IMR-90 (cell line): Measurements from ENCODE around the gene ABTB1. TPM values are rescaled to one million over a fixed set of nuclear protein-coding genes. Genes with fewer than 3 reads are reported as not detected.

ENCODE experiments used
- ATAC-seq: fragments of 200-7000 bp; cut with Tn5 transposase; 2 replicates; pipeline ENCODE4 v1.9.1; 2020; ENCODE audit warnings: low read depth, mild to moderate bottlenecking, moderate library complexity
- BruUV-seq: library from RNA; stranded (reverse); fragments of 400-500 nt; replicated peaks from 2 replicates; lab custom pipeline; 2021; lab: Mats Ljungman, UMichigan
- CTCF ChIA-PET: fragments of 300-600 bp; formaldehyde crosslinking; extraction: SDS; loops from one replicate; lab custom pipeline; 2021; ENCODE audit warnings: antibody characterized with exemption; lab: Yijun Ruan, JAX
- POLR2A ChIA-PET: fragments of 300-600 bp; sonication (Branson Sonifier 250); formaldehyde crosslinking; loops from one replicate; lab custom pipeline; 2022; ENCODE audit warnings: antibody characterized with exemption; ENCODE audit not compliant: unreplicated experiment; lab: Charles Lee
- DNase-seq: peaks from one replicate; pipeline ENCODE4 v3.0.0; 2013
- H2AFZ ChIP-seq: replicated peaks from 2 replicates; pipeline ENCODE3; 2013; ENCODE audit warnings: low read length, mild to moderate bottlenecking; ENCODE audit not compliant: poor library complexity
- H2AK5ac ChIP-seq: 2 replicates; pipeline ENCODE4 v1.6.1; 2013; ENCODE audit warnings: low read depth, low read length, inconsistent platforms
- H2AK9ac ChIP-seq: replicated peaks from 2 replicates; pipeline ENCODE3; 2013; ENCODE audit warnings: mild to moderate bottlenecking, low read depth, low read length, moderate library complexity; ENCODE audit not compliant: poor library complexity
- H2BK120ac ChIP-seq: 2 replicates; pipeline ENCODE4 v1.6.1; 2013; ENCODE audit warnings: low read depth, low read length, inconsistent platforms
- H2BK15ac ChIP-seq: 3 replicates; pipeline ENCODE4 v1.6.1; 2013; ENCODE audit warnings: low read depth, low read length, inconsistent platforms
- H2BK20ac ChIP-seq: 2 replicates; pipeline ENCODE4 v1.6.1; 2013; ENCODE audit warnings: low read depth, mild to moderate bottlenecking, inconsistent platforms, low read length, moderate library complexity
- H2BK5ac ChIP-seq: 2 replicates; pipeline ENCODE4 v1.6.1; 2013; ENCODE audit warnings: mild to moderate bottlenecking, low read depth, low read length, inconsistent platforms; ENCODE audit not compliant: poor library complexity, severe bottlenecking
- H3K14ac ChIP-seq: replicated peaks from 2 replicates; pipeline ENCODE4 v1.6.1; 2013; ENCODE audit warnings: low read depth, low read length, inconsistent platforms
- H3K18ac ChIP-seq: 2 replicates; pipeline ENCODE4 v1.6.1; 2013; ENCODE audit warnings: low read depth, low read length, control low read depth
- H3K23ac ChIP-seq: 2 replicates; pipeline ENCODE4 v1.6.1; 2013; ENCODE audit warnings: low read depth, low read length, inconsistent platforms
- H3K27ac ChIP-seq: 2 replicates; pipeline ENCODE4 v1.5.1; 2013; ENCODE audit warnings: mild to moderate bottlenecking, control low read depth, low read length; ENCODE audit not compliant: insufficient read depth
- H3K27me3 ChIP-seq: 2 replicates; pipeline ENCODE4 v1.6.1; 2013; ENCODE audit warnings: low read length; ENCODE audit not compliant: control insufficient read depth, insufficient read depth
- H3K36me3 ChIP-seq: 2 replicates; pipeline ENCODE4 v1.6.1; 2013; ENCODE audit warnings: low read length, mixed read lengths; ENCODE audit not compliant: control insufficient read depth, insufficient read depth
- H3K4ac ChIP-seq: 2 replicates; pipeline ENCODE4 v1.6.1; 2013; ENCODE audit warnings: low read depth, low read length, inconsistent platforms
- H3K4me1 ChIP-seq: 2 replicates; pipeline ENCODE4 v1.6.1; 2013; ENCODE audit warnings: low read length, mixed read lengths; ENCODE audit not compliant: control insufficient read depth, insufficient read depth
- H3K4me2 ChIP-seq: 2 replicates; pipeline ENCODE4 v1.6.1; 2013; ENCODE audit warnings: low read depth, mild to moderate bottlenecking, control low read depth, low read length, moderate library complexity
- H3K4me3 ChIP-seq: 2 replicates; pipeline ENCODE4 v1.5.1; 2013; ENCODE audit warnings: low read depth, mild to moderate bottlenecking, control low read depth, low read length, moderate library complexity; ENCODE audit not compliant: insufficient read depth
- H3K56ac ChIP-seq: 2 replicates; pipeline ENCODE4 v1.6.1; 2013; ENCODE audit warnings: low read length, inconsistent platforms; ENCODE audit not compliant: insufficient read depth; ENCODE audit errors: extremely low read depth
- H3K79me1 ChIP-seq, 2 experiments: 2 replicates each; pipeline ENCODE4 v1.6.1; 2013; ENCODE audit warnings: low read length in 2 of 2, inconsistent platforms in 1 of 2, low read depth in 1 of 2
- H3K9ac ChIP-seq: 2 replicates; pipeline ENCODE4 v1.6.1; 2013; ENCODE audit warnings: low read depth, low read length, control low read depth
- H3K9me1 ChIP-seq: 2 replicates; pipeline ENCODE4 v1.6.1; 2013; ENCODE audit warnings: low read length, inconsistent platforms; ENCODE audit not compliant: insufficient read depth
- H3K9me3 ChIP-seq: 2 replicates; pipeline ENCODE4 v1.6.1; 2013; ENCODE audit warnings: low read length; ENCODE audit not compliant: control insufficient read depth, insufficient read depth
- H4K20me1 ChIP-seq: 2 replicates; pipeline ENCODE4 v1.6.1; 2013; ENCODE audit warnings: low read length, inconsistent platforms; ENCODE audit not compliant: insufficient read depth
- H4K5ac ChIP-seq: 2 replicates; pipeline ENCODE4 v1.6.1; 2013; ENCODE audit warnings: mild to moderate bottlenecking, low read depth, low read length, control low read depth
- H4K8ac ChIP-seq, 2 experiments: 2 replicates each; pipeline ENCODE4 v1.6.1; 2013; ENCODE audit warnings: low read depth in 2 of 2, low read length in 2 of 2, control low read depth in 1 of 2, inconsistent platforms in 1 of 2
- H4K91ac ChIP-seq: 2 replicates; pipeline ENCODE4 v1.6.1; 2013; ENCODE audit warnings: low read depth, low read length, inconsistent platforms; ENCODE audit not compliant: insufficient read depth
- BHLHE40 ChIP-seq: fragments of 150-350 bp; IDR thresholded peaks from 2 replicates; pipeline ENCODE4 v1.6.1; 2016; ENCODE audit warnings: mild to moderate bottlenecking, low read depth, low read length
- CEBPB ChIP-seq: IDR thresholded peaks from 2 replicates; pipeline ENCODE4 v1.6.1; 2012; ENCODE audit warnings: low read depth, low read length, improper control_type of control experiment
- CHD1 ChIP-seq: IDR thresholded peaks from 2 replicates; pipeline ENCODE4 v1.6.1; 2012; ENCODE audit warnings: low read depth, low read length, improper control_type of control experiment
- CTCF ChIP-seq: conservative IDR thresholded peaks from 2 replicates; pipeline ENCODE4 v1.5.1; 2012; ENCODE audit warnings: mild to moderate bottlenecking, low read depth, low read length, improper control_type of control experiment
- ELK1 ChIP-seq: fragments of 150-350 bp; IDR thresholded peaks from 2 replicates; pipeline ENCODE4 v1.6.1; 2016; ENCODE audit warnings: low read depth, mild to moderate bottlenecking, low read length, moderate library complexity, borderline replicate concordance
- MAFK ChIP-seq: IDR thresholded peaks from 2 replicates; pipeline ENCODE4 v1.6.1; 2012; ENCODE audit warnings: low read depth, low read length, improper control_type of control experiment
- MXI1 ChIP-seq: IDR thresholded peaks from 2 replicates; pipeline ENCODE4 v1.6.1; 2012; ENCODE audit warnings: low read depth, mild to moderate bottlenecking, low read length, moderate library complexity, borderline replicate concordance
- NFE2L2 ChIP-seq: fragments of 150-350 bp; IDR thresholded peaks from 2 replicates; pipeline ENCODE4 v1.6.1; 2016; ENCODE audit warnings: low read depth, mild to moderate bottlenecking, low read length
- POLR2A ChIP-seq: IDR thresholded peaks from 2 replicates; pipeline ENCODE4 v1.6.1; 2012; ENCODE audit warnings: mild to moderate bottlenecking, low read depth, low read length
- RAD21 ChIP-seq: IDR thresholded peaks from 2 replicates; pipeline ENCODE4 v1.6.1; 2012; ENCODE audit warnings: low read length, improper control_type of control experiment
- RFX5 ChIP-seq: IDR thresholded peaks from 2 replicates; pipeline ENCODE4 v1.8.0; 2012; ENCODE audit warnings: low read depth, mild to moderate bottlenecking, low read length, moderate library complexity
- SMC3 ChIP-seq: fragments of 150-350 bp; IDR thresholded peaks from 2 replicates; pipeline ENCODE4 v1.6.1; 2016; ENCODE audit warnings: low read depth, mild to moderate bottlenecking, antibody characterized with exemption, low read length, moderate library complexity
- WGBS, 2 experiments: methylation state at CpG; one replicate each; pipeline versions ENCODE4 v1.1.5 to v1.1.7; 2013; ENCODE audit warnings: missing lambda C conversion rate in 2 of 2; ENCODE audit not compliant: insufficient read length in 1 of 2; ENCODE audit errors: extremely low coverage in 2 of 2; 5-methylcytosine and 5-hydroxymethylcytosine counted together
- dilution Hi-C: fragments of 300-500 bp; cut with HindIII; formaldehyde crosslinking; loops from one replicate; pipeline ENCODE4 v1.14.3; 2018; ENCODE audit warnings: low sequenced_read_pairs; ENCODE audit not compliant: unreplicated experiment
- in situ Hi-C: fragments of 300-500 bp; cut with MboI; formaldehyde crosslinking; loops from 3 replicates; pipeline ENCODE4 v1.14.3; 2019; ENCODE audit warnings: low sequenced_read_pairs, inconsistent platforms, mixed read lengths
- intact Hi-C: fragments of 100-400 bp; cut with micrococcal nuclease; formaldehyde crosslinking; loops from 2 replicates; pipeline ENCODE4 v1.10.0; 2022
- polyA plus RNA-seq, 3 experiments: library from polyadenylated mRNA; depleted of rRNA; stranded (reverse); fragments of >200 nt; gene quantifications; 2 replicates each; pipeline ENCODE4 v1.2.3, GENCODE V29; 2012; ENCODE audit warnings: low replicate concordance in 1 of 3
- total RNA-seq: library from RNA; depleted of rRNA; stranded (reverse); fragments of >200 nt; gene quantifications from 2 replicates; pipeline ENCODE4 v1.2.3, GENCODE V29; 2012
- TF ChIP-seq, protein P1 (sequence below): fragments of 150-350 bp; IDR thresholded peaks from 2 replicates; pipeline ENCODE4 v1.6.1; 2017; ENCODE audit warnings: mild to moderate bottlenecking, antibody characterized with exemption, low read length, low read depth

ABTB1 gene
- total and polyA plus RNA-seq, 2 of the 4 experiments (the other 2 are of a cell fraction) = 3.2 to 23.0 TPM

GRCh38 chr3:127676921-127677351 lies 4.2 kb downstream of the ABTB1 start:
- in situ Hi-C loops (no loop called here), dilution Hi-C loops (no loop called here), intact Hi-C loops (no loop called here)
- ChIA-PET CTCF (no interaction called here), POLR2A (no interaction called here)
- TF ChIP-seq MAFK (no peak), ELK1 (no peak), NFE2L2 (no peak), MXI1 (no peak), CTCF (no peak), RAD21 (no peak), POLR2A (no peak), BHLHE40 (no peak), SMC3 (no peak), CHD1 (no peak), RFX5 (no peak), CEBPB (no peak)
- TF ChIP-seq, protein P1, sequence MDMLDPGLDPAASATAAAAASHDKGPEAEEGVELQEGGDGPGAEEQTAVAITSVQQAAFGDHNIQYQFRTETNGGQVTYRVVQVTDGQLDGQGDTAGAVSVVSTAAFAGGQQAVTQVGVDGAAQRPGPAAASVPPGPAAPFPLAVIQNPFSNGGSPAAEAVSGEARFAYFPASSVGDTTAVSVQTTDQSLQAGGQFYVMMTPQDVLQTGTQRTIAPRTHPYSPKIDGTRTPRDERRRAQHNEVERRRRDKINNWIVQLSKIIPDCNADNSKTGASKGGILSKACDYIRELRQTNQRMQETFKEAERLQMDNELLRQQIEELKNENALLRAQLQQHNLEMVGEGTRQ = no peak
- Histone ChIP-seq H3K27me3 (no peaks in the 10 kb centered on the region), H4K91ac (no peak overlapping the region), H3K27ac (no peak overlapping the region), H2AK5ac (no peak overlapping the region), H3K79me1 (peaks cover 15 to 21% of the 10 kb centered on the region in 2 experiments), H4K5ac (no peak overlapping the region), H3K14ac (no peak overlapping the region), H3K36me3 (peaks cover 31% of the 10 kb centered on the region), H3K9me3 (no peaks in the 10 kb centered on the region), H3K9ac (no peak overlapping the region), H4K8ac (no peak overlapping the region), H3K9me1 (no peaks in the 10 kb centered on the region), H2BK120ac (no peak overlapping the region), H3K4me3 (no peak overlapping the region), H3K4ac (no peak overlapping the region), H3K18ac (no peak overlapping the region), H2BK15ac (no peak overlapping the region), H2AK9ac (no peak overlapping the region), H3K56ac (no peak overlapping the region), H2BK5ac (no peak overlapping the region), H3K4me1 (peaks cover 4% of the 10 kb centered on the region; the same call in 1 of the 2 replicates), H3K23ac (no peak overlapping the region), H3K4me2 (no peak overlapping the region), H4K20me1 (no peaks in the 10 kb centered on the region; the same call in none of the 2 replicates), H2BK20ac (no peak overlapping the region), H2AFZ (no peak overlapping the region)
- BruUV-seq = no TSS peak
- WGBS, 2 experiments = 98% methylated on average over 17 of the region's 21 CpGs; no CpG with 5 or more reads in 1 of the 2 experiments
- no peak for DNase-seq
- ATAC-seq = no peak
